Prostate gland (tissue), 2 donors: ENCODE data around the gene BRD1. TPM values are rescaled to one million over a fixed set of nuclear protein-coding genes. Genes with fewer than 3 reads are reported as not detected.

ENCODE experiments used
- DNase-seq: peaks from one replicate; pipeline ENCODE4 v3.0.0-alpha.2; 2019; ENCODE audit warnings: low spot score
- H3K27ac ChIP-seq, 2 donors: fragments of 200-600 bp; sonication (generic); 2 replicates each; pipeline ENCODE4 v1.5.1; 2017 to 2019
- H3K27me3 ChIP-seq: fragments of 200-600 bp; sonication (generic); replicated peaks from 2 replicates; pipeline ENCODE4 v1.5.1; 2019; ENCODE audit not compliant: insufficient read depth
- H3K36me3 ChIP-seq, 2 donors: fragments of 200-600 bp; sonication (generic); 1 replicate in 1 of 2; 2 replicates in 1 of 2; pipeline versions ENCODE4 v1.5.1 to v1.8.1; 2017 to 2019
- H3K4me1 ChIP-seq: fragments of 200-600 bp; sonication (generic); replicated peaks from 2 replicates; pipeline ENCODE4 v1.5.1; 2019
- H3K4me3 ChIP-seq, 2 donors: fragments of 200-600 bp; sonication (generic); 2 replicates each; pipeline ENCODE4 v1.5.1; 2017 to 2019
- H3K9me3 ChIP-seq: fragments of 200-600 bp; sonication (generic); 2 replicates; pipeline ENCODE4 v1.5.1; 2017
- CTCF ChIP-seq, 4 experiments: fragments of 200-600 bp in 2 of 4; fragments of 450-650 bp in 2 of 4; sonication (generic) in 2 of 4; IDR thresholded peaks; 1 replicate in 3 of 4; 2 replicates in 1 of 4; pipeline ENCODE4 v1.5.1; 2016 to 2019; ENCODE audit warnings: antibody characterized with exemption in 4 of 4, mild to moderate bottlenecking in 2 of 4, moderate library complexity in 2 of 4
- POLR2A ChIP-seq: fragments of 450-650 bp; IDR thresholded peaks from one replicate; pipeline ENCODE4 v1.6.1; 2016; ENCODE audit warnings: antibody characterized with exemption, mild to moderate bottlenecking
- POLR2AphosphoS5 ChIP-seq: sonication (generic); formaldehyde crosslinking; IDR thresholded peaks from one replicate; pipeline ENCODE4 v1.6.1; 2017; ENCODE audit warnings: antibody characterized with exemption
- WGBS: methylation state at CpG from one replicate; pipeline ENCODE4 v1.1.5; 2018; 5-methylcytosine and 5-hydroxymethylcytosine counted together
- intact Hi-C: fragments of 100-400 bp; cut with DNase I; formaldehyde crosslinking; loops from one replicate; pipeline ENCODE4 v1.14.2; 2022
- total RNA-seq, 2 donors: library from RNA; depleted of rRNA; stranded (reverse); fragments of >200 nt; gene quantifications; one replicate each; pipeline ENCODE4 v1.1.0, GENCODE V29; 2016

The BRD1 gene
- total RNA-seq, 2 donors from 2014 or later = 40.3 to 74.2 TPM

- peaks cover 6% of the 10 kb centered on the region for H3K4me1 ChIP-seq
- H3K27me3 ChIP-seq = no peaks in the 10 kb centered on the region
- H3K4me3 ChIP-seq = no peak overlapping the region
- H3K27ac ChIP-seq = no peak overlapping the region
- intact Hi-C loops = no loop called here
- H3K9me3 ChIP-seq = no peaks in the 10 kb centered on the region
- 94% methylated on average over 11 of the region's 11 CpGs for WGBS
- H3K36me3 ChIP-seq = peaks cover 9 to 43% of the 10 kb centered on the region in 2 donors
- TF ChIP-seq CTCF (IDR thresholded peaks at IDR 0.05) = no peak
- no peak for TF ChIP-seq POLR2AphosphoS5
- no peak for TF ChIP-seq POLR2A
- no peak for DNase-seq
Measured at GRCh38 chr22:49795521-49795920, 32.2 kb downstream of the BRD1 start.

DNA sequence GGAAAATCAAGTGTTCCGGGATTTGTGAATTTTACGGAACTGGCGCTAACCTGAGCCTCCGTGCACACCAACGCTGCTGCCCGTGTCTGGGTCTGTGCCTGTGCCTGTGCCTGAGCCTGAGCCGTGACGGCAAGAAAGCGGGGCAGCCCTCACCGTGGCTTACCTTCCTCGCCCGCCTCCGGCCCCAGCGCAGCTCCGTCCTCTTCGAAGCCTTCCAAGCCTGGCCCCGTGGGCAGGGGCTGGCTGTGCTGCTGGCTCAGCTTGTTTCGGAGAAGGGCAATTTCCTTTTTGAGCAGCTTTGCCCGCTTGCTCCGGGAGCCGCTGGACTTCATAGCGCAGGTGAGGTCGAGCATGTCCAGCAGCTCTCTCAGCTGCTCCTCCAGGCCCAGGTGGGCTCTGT lies 33.8 kb downstream of the BRD1 start:
- Histone ChIP-seq H3K36me3 (peaks cover 9 to 38% of the 10 kb centered on the region in 2 donors), H3K27ac (peak overlapping the region; percentile 14 to 29)
- intact Hi-C loops = no loop called here

GRCh38 chr22:49793296-49793695 lies 34.4 kb downstream of the BRD1 start:
- H3K9me3 ChIP-seq = no peaks in the 10 kb centered on the region
- peaks cover 9 to 32% of the 10 kb centered on the region in 2 donors for H3K36me3 ChIP-seq
- no peak overlapping the region for H3K27ac ChIP-seq
- intact Hi-C loops = no loop called here
- no peaks in the 10 kb centered on the region for H3K27me3 ChIP-seq
- H3K4me1 ChIP-seq = peaks cover 17% of the 10 kb centered on the region
- TF ChIP-seq POLR2A (no peak), POLR2AphosphoS5 (peak; percentile 7)
- DNase-seq = peak; percentile 30
- 27% methylated on average over 10 of the region's 10 CpGs for WGBS
- no peak overlapping the region for H3K4me3 ChIP-seq

More for the DNA sequence above, 33.8 kb downstream of the BRD1 start:
- no peaks in the 10 kb centered on the region for H3K9me3 ChIP-seq
- WGBS = 55% methylated on average over 23 of the region's 23 CpGs
- no peaks in the 10 kb centered on the region for H3K27me3 ChIP-seq
- TF ChIP-seq CTCF (IDR thresholded peaks at IDR 0.05) (no peak), POLR2A (no peak), POLR2AphosphoS5 (no peak)
- peaks cover 16% of the 10 kb centered on the region for H3K4me1 ChIP-seq
- DNase-seq = no peak
- H3K4me3 ChIP-seq = no peak overlapping the region

DNA sequence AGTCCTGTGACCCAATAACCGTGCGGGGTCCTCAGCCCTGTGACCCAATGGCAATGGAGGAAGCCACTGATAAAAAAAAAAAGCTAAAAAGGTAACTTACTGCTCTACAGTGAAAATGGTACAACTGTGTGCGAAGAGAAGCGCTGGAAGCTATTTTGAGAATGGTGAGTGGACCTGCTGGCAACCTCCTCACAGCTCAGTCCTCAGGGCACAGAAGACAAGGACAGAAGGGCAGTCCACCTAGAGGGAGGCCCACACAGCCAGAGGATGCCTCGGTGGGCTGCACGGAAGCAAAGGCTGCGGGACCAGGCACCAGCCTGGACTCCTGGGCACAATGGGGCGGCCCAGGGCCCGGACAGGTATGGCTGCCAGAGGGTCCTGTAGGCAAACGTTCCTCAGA lies 35.6 kb downstream of the BRD1 start:
- intact Hi-C loops = no loop called here
- H3K27ac ChIP-seq = no peak overlapping the region

DNA sequence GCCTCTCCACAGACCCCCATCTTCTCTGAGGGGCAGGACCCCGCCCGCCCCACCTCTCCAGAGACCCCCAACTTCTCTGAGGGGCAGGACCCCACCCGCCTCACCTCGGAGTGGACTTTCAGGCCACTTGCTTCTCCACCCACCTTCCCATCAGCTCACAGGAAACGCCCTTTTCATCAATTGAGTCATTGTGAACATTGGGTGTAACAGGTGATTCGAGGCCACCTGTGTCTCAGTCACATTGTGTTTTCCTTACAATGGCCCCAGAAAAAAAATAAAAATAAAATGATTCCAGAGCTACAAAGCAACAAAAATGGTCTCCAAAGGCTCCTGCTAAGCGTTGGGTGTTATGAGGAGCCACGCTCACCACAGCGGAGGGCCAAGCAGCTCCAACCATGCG lies 36.0 kb downstream of the BRD1 start:
- DNase-seq = no peak
- peaks cover 5 to 18% of the 10 kb centered on the region in 2 donors for H3K36me3 ChIP-seq
- TF ChIP-seq POLR2A = no peak
- TF ChIP-seq CTCF (IDR thresholded peaks at IDR 0.05) = no peak
- TF ChIP-seq POLR2AphosphoS5 = no peak
- intact Hi-C loops = no loop called here
- H3K9me3 ChIP-seq = no peaks in the 10 kb centered on the region
- no peak overlapping the region for H3K27ac ChIP-seq
- H3K4me3 ChIP-seq = no peak overlapping the region
- no peaks in the 10 kb centered on the region for H3K27me3 ChIP-seq
- WGBS = 85% methylated on average over 10 of the region's 10 CpGs
- peaks cover 17% of the 10 kb centered on the region for H3K4me1 ChIP-seq

More for the DNA sequence above, 35.6 kb downstream of the BRD1 start:
- 83% methylated on average over 10 of the region's 10 CpGs for WGBS
- no peak for DNase-seq
- Histone ChIP-seq H3K4me1 (peaks cover 17% of the 10 kb centered on the region), H3K36me3 (peaks cover 9 to 21% of the 10 kb centered on the region in 2 donors), H3K4me3 (no peak overlapping the region), H3K27me3 (no peaks in the 10 kb centered on the region), H3K9me3 (no peaks in the 10 kb centered on the region)
- no peak for TF ChIP-seq POLR2A
- no peak for TF ChIP-seq POLR2AphosphoS5

- Histone ChIP-seq H3K4me1 (peaks cover 17% of the 10 kb centered on the region), H3K27me3 (no peaks in the 10 kb centered on the region), H3K4me3 (no peak overlapping the region), H3K9me3 (no peaks in the 10 kb centered on the region), H3K36me3 (peaks cover 2 to 18% of the 10 kb centered on the region in 2 donors), H3K27ac (no peak overlapping the region)
- TF ChIP-seq POLR2A (no peak), CTCF (IDR thresholded peaks at IDR 0.05) (no peak), POLR2AphosphoS5 (no peak)
- 83% methylated on average over 15 of the region's 16 CpGs for WGBS
- intact Hi-C loops = no loop called here
- DNase-seq = no peak
Measured at GRCh38 chr22:49790912-49791311, 36.8 kb downstream of the BRD1 start.
